ENCODE measurements around the gene DCXR.
"Not testable (repeated sequence)": the region's sequence is repeated elsewhere in the genome, so short reads cannot be mapped to it uniquely, and the experiment has no call there.

Gene DCXR

DNA sequence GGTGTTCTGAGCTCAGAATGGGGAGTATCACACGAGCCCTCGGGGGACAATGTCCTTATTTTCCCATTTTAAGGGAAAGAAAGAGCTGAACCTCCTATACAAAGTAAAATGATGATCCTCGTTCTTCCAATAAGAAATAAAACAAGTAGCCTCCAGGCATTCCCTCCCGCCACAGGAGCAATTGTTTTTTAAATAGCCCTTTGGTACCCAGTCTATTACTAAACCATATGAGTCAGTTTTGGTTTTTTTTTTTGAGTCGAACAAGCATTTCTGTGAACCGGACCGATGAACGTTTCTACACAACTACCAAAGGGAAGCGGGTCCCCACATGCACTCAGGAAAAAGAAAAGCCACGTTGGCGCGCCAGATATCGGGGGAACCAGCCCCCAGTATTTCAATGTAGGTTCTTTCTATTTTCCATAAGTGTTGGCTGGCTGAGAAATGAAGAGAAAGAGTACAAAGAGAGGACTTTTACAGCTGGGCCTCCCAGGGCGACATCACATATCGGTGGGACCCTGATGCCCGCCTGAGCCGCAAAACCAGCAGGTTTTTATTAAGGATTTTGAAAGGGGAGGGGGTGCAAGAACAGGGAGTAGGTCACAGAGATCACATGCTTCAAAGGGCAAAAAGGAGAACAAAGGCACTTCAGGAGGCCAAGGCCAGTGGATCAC lies 3.8 kb upstream of the DCXR start:
- no peak overlapping the region for H3K27ac ChIP-seq (ENCODE audit: low read depth, low read length)
- H3K36me3 ChIP-seq (ENCODE audit: insufficient read depth, low read length), result no peaks in the 10 kb centered on the region
- peaks cover 10% of the 10 kb centered on the region for H3K4me1 ChIP-seq (ENCODE audit: insufficient read depth, low read length)
- H3K27me3 ChIP-seq (ENCODE audit: control insufficient read depth in 1 of 2, insufficient read depth in 2 of 2, low read length in 2 of 2), result no peaks in the 10 kb centered on the region
- H3K9me3 ChIP-seq (ENCODE audit: low read length), result no peaks in the 10 kb centered on the region
- H3K9ac ChIP-seq (ENCODE audit: low read length), result no peak overlapping the region
- H3K4me3 ChIP-seq (ENCODE audit: low read depth in 1 of 2, low read length in 2 of 2), result no peak overlapping the region

DNA sequence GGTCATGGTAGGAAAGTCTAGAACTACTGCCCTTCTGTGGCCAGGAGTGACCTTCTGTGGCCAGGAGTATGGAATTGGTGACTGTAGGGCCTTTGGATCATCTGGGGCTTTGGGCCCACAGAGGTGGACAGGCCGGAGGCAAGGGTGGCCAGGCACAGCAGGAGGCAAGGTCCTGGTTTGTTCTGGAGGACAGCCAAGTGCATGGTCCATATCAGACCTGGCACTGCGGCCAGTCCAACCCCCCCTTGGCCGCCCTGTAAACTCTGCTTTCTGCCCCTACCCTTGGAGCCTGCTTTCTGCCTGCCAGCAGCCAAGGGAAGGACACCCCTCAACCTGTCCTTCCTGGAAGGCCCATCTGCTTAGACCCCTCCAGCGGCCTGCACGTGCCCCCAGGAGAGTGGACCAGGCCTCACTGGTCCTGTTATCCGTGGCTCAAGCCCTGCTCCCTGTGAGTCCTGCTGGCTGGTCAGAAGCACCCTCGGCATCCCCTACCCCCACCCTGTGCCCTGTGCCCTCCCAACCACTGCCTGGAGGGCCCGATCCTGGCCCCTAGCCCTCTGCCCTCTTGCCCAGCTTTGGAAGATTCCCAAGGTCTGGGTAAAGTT lies 2.3 kb upstream of the DCXR start:
- H3K9ac ChIP-seq (ENCODE audit: low read length), result no peak overlapping the region
- peaks cover 17% of the 10 kb centered on the region for H3K4me1 ChIP-seq (ENCODE audit: insufficient read depth, low read length)
- no peak overlapping the region for H3K4me3 ChIP-seq (ENCODE audit: low read depth in 1 of 2, low read length in 2 of 2)
- H3K27me3 ChIP-seq (ENCODE audit: control insufficient read depth in 1 of 2, insufficient read depth in 2 of 2, low read length in 2 of 2), result no peaks in the 10 kb centered on the region
- no peaks in the 10 kb centered on the region for H3K9me3 ChIP-seq (ENCODE audit: low read length)
- H3K36me3 ChIP-seq (ENCODE audit: insufficient read depth, low read length), result no peaks in the 10 kb centered on the region
- H3K27ac ChIP-seq (ENCODE audit: low read depth, low read length), result no peak overlapping the region

DNA sequence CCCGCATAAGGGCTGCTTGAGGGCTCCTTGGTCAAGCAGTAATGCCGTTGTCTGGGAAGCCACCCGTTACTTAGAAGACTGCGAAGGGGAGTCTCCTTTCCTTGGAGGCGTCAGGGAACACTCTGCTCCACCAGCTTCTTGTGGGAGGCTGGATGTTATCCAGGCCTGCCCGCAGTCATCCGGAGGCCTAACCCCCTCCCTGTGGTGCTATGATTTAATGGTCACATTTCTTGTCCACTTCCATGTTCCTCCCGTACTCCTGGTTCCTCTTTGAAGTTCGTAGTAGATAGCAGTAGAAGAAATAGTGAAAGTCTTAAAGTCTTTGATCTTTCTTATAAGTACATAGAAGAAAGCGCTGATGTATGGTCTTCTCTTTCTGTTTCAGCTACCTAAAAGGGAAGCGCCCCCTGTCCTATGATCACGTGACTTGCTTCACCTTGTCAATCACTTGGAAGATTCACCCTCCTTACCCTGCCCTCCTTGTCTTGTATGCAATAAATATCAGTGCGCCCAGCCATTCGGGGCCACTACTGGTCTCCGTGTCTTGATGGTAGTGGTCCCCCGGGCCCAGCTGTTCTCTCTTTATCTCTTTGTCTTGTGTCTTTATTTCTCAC lies 1.4 kb upstream of the DCXR start:
- H3K36me3 ChIP-seq (ENCODE audit: insufficient read depth, low read length); H3K9me3 ChIP-seq (ENCODE audit: low read length); H3K27ac ChIP-seq (ENCODE audit: low read depth, low read length); H3K9ac ChIP-seq (ENCODE audit: low read length); H3K4me3 ChIP-seq (ENCODE audit: low read depth in 1 of 2, low read length in 2 of 2); H3K27me3 ChIP-seq (ENCODE audit: control insufficient read depth in 1 of 2, insufficient read depth in 2 of 2, low read length in 2 of 2): not testable (repeated sequence)
- peaks cover 17% of the 10 kb centered on the region for H3K4me1 ChIP-seq (ENCODE audit: insufficient read depth, low read length)

DNA sequence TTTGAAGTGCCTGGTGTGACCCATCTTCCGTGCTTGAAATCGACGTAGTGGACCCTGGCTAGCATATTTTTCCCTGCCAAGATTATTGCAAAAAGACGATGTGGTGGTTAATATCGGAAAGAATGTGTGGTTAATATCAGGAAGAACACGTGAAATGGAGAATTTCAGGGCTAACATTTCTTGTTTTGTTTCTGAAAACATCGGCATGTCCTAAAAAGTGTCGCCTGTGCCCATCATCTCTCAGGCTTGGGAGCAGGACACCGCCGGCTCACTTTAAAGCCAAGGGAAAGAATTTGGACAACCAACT lies 345 bp upstream of the DCXR start:
- Histone ChIP-seq H3K36me3 (ENCODE audit: insufficient read depth, low read length) (no peaks in the 10 kb centered on the region), H3K4me1 (ENCODE audit: insufficient read depth, low read length) (peaks cover 17% of the 10 kb centered on the region), H3K4me3 (ENCODE audit: low read depth in 1 of 2, low read length in 2 of 2) (peak overlapping the region in 1 of 2 donors; percentile 73), H3K9ac (ENCODE audit: low read length) (no peak overlapping the region), H3K27ac (ENCODE audit: low read depth, low read length) (peak overlapping the region; percentile 56), H3K9me3 (ENCODE audit: low read length) (no peaks in the 10 kb centered on the region), H3K27me3 (ENCODE audit: control insufficient read depth in 1 of 2, insufficient read depth in 2 of 2, low read length in 2 of 2) (peaks cover 4 to 8% of the 10 kb centered on the region in 2 donors)

DNA sequence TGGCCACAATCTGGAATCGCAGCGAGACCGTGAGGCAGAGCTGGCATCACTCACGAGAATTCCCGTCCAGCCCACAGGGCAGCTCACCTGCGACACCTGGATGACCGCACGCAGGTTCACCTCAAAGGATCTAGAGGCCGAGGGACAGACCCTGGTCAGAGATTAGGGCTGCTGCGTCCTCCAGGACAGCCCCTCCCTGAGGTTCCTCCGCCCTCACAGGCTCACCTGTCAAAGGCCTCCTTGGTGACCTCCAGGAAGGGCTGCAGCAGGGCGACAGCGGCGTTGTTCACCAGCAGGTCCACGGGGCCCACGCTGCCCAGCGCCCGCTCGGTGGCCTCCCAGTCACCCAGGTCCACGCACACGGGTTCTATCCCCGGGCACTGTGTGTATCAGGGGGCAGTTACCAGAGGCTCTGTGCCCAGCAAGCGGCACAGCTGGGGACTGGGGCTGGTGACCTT lies 834 bp downstream of the DCXR start:
- Histone ChIP-seq H3K36me3 (ENCODE audit: insufficient read depth, low read length) (no peaks in the 10 kb centered on the region), H3K27ac (ENCODE audit: low read depth, low read length) (peak overlapping the region; percentile 78)

DNA sequence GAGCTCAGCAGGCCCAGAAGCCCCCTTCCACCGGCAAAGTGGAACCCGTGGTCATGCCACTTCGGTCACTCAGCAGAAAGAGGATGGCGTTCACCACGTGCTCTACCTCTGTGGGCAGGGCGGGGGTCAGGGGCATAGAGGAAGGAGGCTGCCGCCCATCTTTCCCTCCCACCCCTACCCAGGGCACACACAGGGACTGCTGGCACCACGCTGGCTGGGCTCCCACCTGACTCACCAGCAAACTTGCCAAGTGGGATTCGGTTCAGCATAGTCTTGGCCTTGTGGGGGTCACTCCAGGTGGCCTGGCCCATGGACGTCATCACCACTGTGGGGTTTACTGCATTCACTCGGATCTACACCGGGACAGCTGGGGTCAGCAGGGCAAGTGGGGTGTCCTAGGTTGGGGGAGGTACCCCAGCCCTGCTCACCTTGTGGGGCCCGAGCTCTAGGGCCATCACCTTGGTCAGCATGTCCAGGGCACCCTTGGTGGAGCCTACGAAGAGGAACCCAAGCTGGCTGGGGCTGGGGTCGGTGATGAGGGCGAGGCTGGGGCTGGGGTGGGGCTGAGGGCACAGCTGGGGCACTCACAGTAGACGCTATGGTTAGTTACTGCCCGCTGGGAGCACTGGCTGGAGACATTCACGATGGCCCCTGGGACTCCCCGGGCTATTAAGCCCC lies 1.4 kb downstream of the DCXR start:
- H3K4me3 ChIP-seq (ENCODE audit: low read depth in 1 of 2, low read length in 2 of 2), result peak overlapping the region in 1 of 2 donors; percentile 73
- peak overlapping the region; percentile 60 for H3K9ac ChIP-seq (ENCODE audit: low read length)
- H3K4me1 ChIP-seq (ENCODE audit: insufficient read depth, low read length), result peaks cover 17% of the 10 kb centered on the region
- no peak overlapping the region for H3K27ac ChIP-seq (ENCODE audit: low read depth, low read length)
- peaks cover 13 to 20% of the 10 kb centered on the region in 2 donors for H3K27me3 ChIP-seq (ENCODE audit: control insufficient read depth in 1 of 2, insufficient read depth in 2 of 2, low read length in 2 of 2)
- H3K9me3 ChIP-seq (ENCODE audit: low read length), result no peaks in the 10 kb centered on the region
- no peaks in the 10 kb centered on the region for H3K36me3 ChIP-seq (ENCODE audit: insufficient read depth, low read length)

More for the DNA sequence above, 834 bp downstream of the DCXR start:
- peak overlapping the region; percentile 69 to 73 for H3K4me3 ChIP-seq (ENCODE audit: low read depth in 1 of 2, low read length in 2 of 2)
- H3K27me3 ChIP-seq (ENCODE audit: control insufficient read depth in 1 of 2, insufficient read depth in 2 of 2, low read length in 2 of 2), result peaks cover 13 to 19% of the 10 kb centered on the region in 2 donors
- peak overlapping the region; percentile 60 for H3K9ac ChIP-seq (ENCODE audit: low read length)
- no peaks in the 10 kb centered on the region for H3K9me3 ChIP-seq (ENCODE audit: low read length)
- H3K4me1 ChIP-seq (ENCODE audit: insufficient read depth, low read length), result peaks cover 17% of the 10 kb centered on the region

DNA sequence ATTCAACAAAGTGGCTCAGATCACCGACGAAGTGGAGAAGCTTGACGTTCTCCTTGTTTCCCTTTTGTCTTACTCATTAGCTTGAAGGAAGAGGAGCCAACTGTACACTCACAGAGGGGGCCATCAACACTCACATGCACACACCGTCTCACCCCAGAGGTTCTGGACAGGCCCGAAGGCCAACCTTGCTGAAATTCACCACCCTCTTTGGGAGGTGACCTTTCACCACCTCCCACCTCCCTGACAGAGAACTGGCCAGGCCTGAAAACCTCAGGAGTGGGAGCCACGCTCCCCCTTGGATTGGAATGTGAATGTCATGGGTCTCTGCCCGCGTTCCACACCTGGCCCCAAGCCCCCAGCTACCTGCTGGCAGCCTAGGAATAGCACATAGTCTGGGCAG lies 2.0 kb downstream of the DCXR start:
- Histone ChIP-seq H3K9me3 (ENCODE audit: low read length) (no peaks in the 10 kb centered on the region), H3K4me3 (ENCODE audit: low read depth in 1 of 2, low read length in 2 of 2) (no peak overlapping the region), H3K36me3 (ENCODE audit: insufficient read depth, low read length) (no peaks in the 10 kb centered on the region), H3K27ac (ENCODE audit: low read depth, low read length) (no peak overlapping the region), H3K9ac (ENCODE audit: low read length) (no peak overlapping the region), H3K4me1 (ENCODE audit: insufficient read depth, low read length) (peaks cover 17% of the 10 kb centered on the region), H3K27me3 (ENCODE audit: control insufficient read depth in 1 of 2, insufficient read depth in 2 of 2, low read length in 2 of 2) (peaks cover 13 to 25% of the 10 kb centered on the region in 2 donors)

DNA sequence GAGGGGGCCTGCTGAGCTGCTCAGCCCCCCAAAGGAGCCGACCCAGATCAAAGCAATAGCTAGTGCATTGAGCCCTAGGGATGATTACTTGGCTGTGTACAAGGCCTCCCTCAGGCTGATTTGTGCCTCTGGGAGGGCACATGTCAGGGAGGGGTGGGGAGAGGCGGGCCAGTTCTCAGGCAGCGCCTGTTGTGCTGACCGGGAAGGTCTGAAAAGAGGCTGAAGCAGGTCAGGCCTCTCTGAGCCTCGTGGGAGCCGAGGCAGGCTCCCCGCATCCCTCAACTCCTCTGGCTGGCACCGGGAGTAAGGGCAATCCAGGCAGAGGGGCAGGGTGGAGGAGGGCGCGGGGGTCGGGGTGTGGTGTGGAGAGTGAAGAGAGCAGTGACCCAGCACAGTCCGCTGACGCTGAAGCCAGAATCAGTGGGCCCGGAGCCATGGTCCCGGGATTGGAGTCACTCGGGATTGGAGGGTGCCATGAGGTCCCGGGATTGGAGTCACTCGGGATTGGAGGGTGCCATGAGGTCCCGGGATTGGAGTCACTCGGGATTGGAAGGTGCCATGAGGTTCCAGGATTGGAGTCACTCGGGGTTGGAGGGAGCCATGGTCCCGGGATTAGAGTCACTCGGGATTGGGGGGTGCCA lies 3.0 kb downstream of the DCXR start:
- Histone ChIP-seq H3K4me3 (ENCODE audit: low read depth in 1 of 2, low read length in 2 of 2) (no peak overlapping the region), H3K27ac (ENCODE audit: low read depth, low read length) (no peak overlapping the region), H3K9ac (ENCODE audit: low read length) (no peak overlapping the region), H3K9me3 (ENCODE audit: low read length) (no peaks in the 10 kb centered on the region), H3K4me1 (ENCODE audit: insufficient read depth, low read length) (peaks cover 22% of the 10 kb centered on the region), H3K36me3 (ENCODE audit: insufficient read depth, low read length) (no peaks in the 10 kb centered on the region), H3K27me3 (ENCODE audit: control insufficient read depth in 1 of 2, insufficient read depth in 2 of 2, low read length in 2 of 2) (peaks cover 13 to 25% of the 10 kb centered on the region in 2 donors)

DNA sequence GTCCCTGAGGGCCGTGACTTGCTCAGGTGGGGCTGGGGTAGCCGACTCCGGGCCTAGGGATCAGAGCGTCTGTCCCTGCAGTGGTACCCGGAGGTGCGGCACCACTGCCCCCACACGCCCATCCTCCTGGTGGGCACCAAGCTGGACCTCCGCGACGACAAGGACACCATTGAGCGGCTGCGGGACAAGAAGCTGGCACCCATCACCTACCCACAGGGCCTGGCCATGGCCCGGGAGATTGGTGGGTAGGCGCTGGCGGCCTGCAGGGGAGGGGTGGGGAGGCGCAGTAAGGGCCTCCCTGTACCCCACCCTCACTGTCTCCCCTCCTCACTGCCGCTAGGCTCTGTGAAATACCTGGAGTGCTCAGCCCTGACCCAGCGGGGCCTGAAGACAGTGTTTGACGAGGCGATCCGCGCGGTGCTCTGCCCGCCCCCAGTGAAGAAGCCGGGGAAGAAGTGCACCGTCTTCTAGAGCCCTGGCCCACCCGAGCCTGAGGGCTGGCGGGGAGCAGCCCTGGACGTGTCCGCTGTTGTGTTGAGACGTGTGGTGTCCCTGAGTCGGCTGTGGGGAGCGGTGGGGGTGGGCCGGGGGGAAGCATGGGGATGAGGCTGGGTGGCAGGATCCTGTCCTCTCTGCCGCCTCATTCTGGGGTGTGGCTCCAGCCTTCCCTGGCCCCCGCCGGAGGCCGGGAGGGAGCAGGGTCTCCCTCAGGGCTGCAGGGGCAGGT lies 4.0 kb downstream of the DCXR start:
- Histone ChIP-seq H3K4me3 (ENCODE audit: low read depth in 1 of 2, low read length in 2 of 2) (no peak overlapping the region), H3K27me3 (ENCODE audit: control insufficient read depth in 1 of 2, insufficient read depth in 2 of 2, low read length in 2 of 2) (peaks cover 13 to 25% of the 10 kb centered on the region in 2 donors), H3K36me3 (ENCODE audit: insufficient read depth, low read length) (no peaks in the 10 kb centered on the region), H3K9me3 (ENCODE audit: low read length) (no peaks in the 10 kb centered on the region), H3K27ac (ENCODE audit: low read depth, low read length) (no peak overlapping the region), H3K9ac (ENCODE audit: low read length) (no peak overlapping the region), H3K4me1 (ENCODE audit: insufficient read depth, low read length) (peaks cover 22% of the 10 kb centered on the region)

DNA sequence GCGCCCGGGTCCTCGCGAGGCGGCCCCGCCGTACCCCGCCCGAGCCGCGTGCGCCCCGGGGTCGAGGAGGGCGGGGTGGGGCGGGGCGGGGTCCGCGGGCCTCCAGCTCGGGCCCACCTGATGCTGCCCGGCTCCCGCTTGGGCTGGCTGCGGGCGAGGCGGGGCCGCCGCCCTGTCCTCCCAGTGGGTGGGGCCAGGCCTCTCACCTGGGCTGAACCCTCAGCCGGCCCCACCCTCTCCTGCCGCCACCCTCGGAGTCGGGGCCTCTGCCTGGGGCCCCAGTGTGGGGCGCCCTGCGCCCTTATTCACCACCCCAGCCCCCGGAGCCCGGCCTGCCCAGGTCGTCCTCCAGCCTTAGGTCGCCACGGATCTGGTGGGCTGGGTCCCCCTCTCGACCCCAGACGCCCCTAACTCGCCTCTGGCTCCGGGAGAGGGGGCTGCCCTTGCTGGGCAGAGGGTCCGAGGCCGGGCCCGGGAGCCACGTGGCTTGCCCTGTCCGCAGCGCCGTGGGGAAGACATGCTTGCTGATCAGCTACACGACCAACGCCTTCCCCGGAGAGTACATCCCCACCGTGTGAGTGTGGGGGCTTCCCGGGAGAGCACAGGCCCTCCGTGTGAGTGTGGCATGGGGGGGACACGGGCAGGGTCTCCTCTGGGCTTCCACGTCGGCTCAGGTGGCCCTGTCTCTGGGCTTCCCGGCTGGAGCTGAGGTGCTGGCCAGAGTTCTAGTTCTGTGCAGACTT lies 5.4 kb downstream of the DCXR start:
- peaks cover 13 to 25% of the 10 kb centered on the region in 2 donors for H3K27me3 ChIP-seq (ENCODE audit: control insufficient read depth in 1 of 2, insufficient read depth in 2 of 2, low read length in 2 of 2)
- H3K9ac ChIP-seq (ENCODE audit: low read length), result no peak overlapping the region
- H3K36me3 ChIP-seq (ENCODE audit: insufficient read depth, low read length), result no peaks in the 10 kb centered on the region
- no peak overlapping the region for H3K4me3 ChIP-seq (ENCODE audit: low read depth in 1 of 2, low read length in 2 of 2)
- no peak overlapping the region for H3K27ac ChIP-seq (ENCODE audit: low read depth, low read length)
- H3K4me1 ChIP-seq (ENCODE audit: insufficient read depth, low read length), result peaks cover 18% of the 10 kb centered on the region
- H3K9me3 ChIP-seq (ENCODE audit: low read length), result no peaks in the 10 kb centered on the region
